Neural progenitor cell (in vitro differentiated cells): ENCODE measurements around the gene CTAG2. TPM values are rescaled to one million over a fixed set of nuclear protein-coding genes. Genes with fewer than 3 reads are reported as not detected.

Experiments used
- DNase-seq: peaks from one replicate; pipeline ENCODE4 v3.0.0-alpha.2; 2016; ENCODE audit warnings: low spot score
- H2AFZ ChIP-seq: fragments of 200-600 bp; sonication (generic); replicated peaks from 2 replicates; pipeline ENCODE4 v1.6.1; 2016; ENCODE audit warnings: antibody characterized with exemption
- H3F3A ChIP-seq: fragments of 200-600 bp; sonication (generic); 2 replicates; pipeline ENCODE4 v1.6.1; 2016; ENCODE audit warnings: antibody characterized with exemption, low read depth
- H3K27ac ChIP-seq: fragments of 200-600 bp; sonication (generic); 2 replicates; pipeline ENCODE4 v1.5.1; 2016; ENCODE audit warnings: mild to moderate bottlenecking
- H3K27me3 ChIP-seq: fragments of 200-600 bp; sonication (generic); 2 replicates; pipeline ENCODE4 v1.6.1; 2016; ENCODE audit warnings: mild to moderate bottlenecking, moderate library complexity
- H3K36me3 ChIP-seq: fragments of 200-600 bp; sonication (generic); 2 replicates; pipeline ENCODE4 v1.5.1; 2016
- H3K4me1 ChIP-seq: fragments of 200-600 bp; sonication (generic); 2 replicates; pipeline ENCODE4 v1.6.1; 2016; ENCODE audit warnings: mixed run types
- H3K4me2 ChIP-seq: fragments of 200-600 bp; sonication (generic); 2 replicates; pipeline ENCODE4 v1.6.1; 2016
- H3K4me3 ChIP-seq: fragments of 200-600 bp; sonication (generic); 2 replicates; pipeline ENCODE4 v1.5.1; 2016
- H3K79me2 ChIP-seq: fragments of 200-600 bp; sonication (generic); 2 replicates; pipeline ENCODE4 v1.6.1; 2016; ENCODE audit warnings: low read depth
- H3K9ac ChIP-seq: fragments of 200-600 bp; sonication (generic); 2 replicates; pipeline ENCODE4 v1.6.1; 2016
- H3K9me3 ChIP-seq: fragments of 200-600 bp; sonication (generic); 2 replicates; pipeline ENCODE4 v1.5.1; 2016; ENCODE audit warnings: low read depth
- H4K20me1 ChIP-seq: fragments of 200-600 bp; sonication (generic); 2 replicates; pipeline ENCODE4 v1.6.1; 2016; ENCODE audit warnings: low read depth
- H3K27ac Mint-ChIP-seq: 3 replicates; pipeline ENCODE4 v1.8.0; 2021; ENCODE audit warnings: mixed read lengths
- H3K27me3 Mint-ChIP-seq: 2 replicates; pipeline ENCODE4 v1.8.0; 2022; ENCODE audit warnings: low read depth, mild to moderate bottlenecking, inconsistent platforms, moderate library complexity, mixed read lengths; ENCODE audit not compliant: insufficient read depth
- H3K36me3 Mint-ChIP-seq: 3 replicates; pipeline ENCODE4 v1.8.0; 2021; ENCODE audit warnings: mixed read lengths
- H3K4me1 Mint-ChIP-seq: 3 replicates; pipeline ENCODE4 v1.8.0; 2021; ENCODE audit warnings: mixed read lengths
- H3K4me3 Mint-ChIP-seq: 3 replicates; pipeline ENCODE4 v1.8.0; 2021; ENCODE audit warnings: mild to moderate bottlenecking, moderate library complexity, mixed read lengths
- H3K9me3 Mint-ChIP-seq: 3 replicates; pipeline ENCODE4 v1.8.0; 2020; ENCODE audit warnings: mixed read lengths
- CTCF ChIP-seq: fragments of 200-600 bp; sonication (generic); IDR thresholded peaks from 2 replicates; pipeline ENCODE4 v1.5.1; 2017; ENCODE audit warnings: antibody characterized with exemption, mild to moderate bottlenecking
- EZH2 ChIP-seq: fragments of 200-600 bp; sonication (generic); IDR thresholded peaks from 2 replicates; pipeline ENCODE4 v1.6.1; 2017; ENCODE audit warnings: antibody characterized with exemption, mild to moderate bottlenecking, moderate library complexity
- EZH2phosphoT487 ChIP-seq: fragments of 200-600 bp; sonication (generic); IDR thresholded peaks from 2 replicates; pipeline ENCODE4 v1.6.1; 2017; ENCODE audit warnings: antibody characterized with exemption
- total RNA-seq: library from RNA; depleted of rRNA; stranded (reverse); fragments of >200 nt; gene quantifications from 2 replicates; pipeline ENCODE4 v1.2.3, GENCODE V29; 2015; ENCODE audit warnings: low replicate concordance

Gene CTAG2
- total RNA-seq, 1 donor from 2014 or later, result not detected

DNA sequence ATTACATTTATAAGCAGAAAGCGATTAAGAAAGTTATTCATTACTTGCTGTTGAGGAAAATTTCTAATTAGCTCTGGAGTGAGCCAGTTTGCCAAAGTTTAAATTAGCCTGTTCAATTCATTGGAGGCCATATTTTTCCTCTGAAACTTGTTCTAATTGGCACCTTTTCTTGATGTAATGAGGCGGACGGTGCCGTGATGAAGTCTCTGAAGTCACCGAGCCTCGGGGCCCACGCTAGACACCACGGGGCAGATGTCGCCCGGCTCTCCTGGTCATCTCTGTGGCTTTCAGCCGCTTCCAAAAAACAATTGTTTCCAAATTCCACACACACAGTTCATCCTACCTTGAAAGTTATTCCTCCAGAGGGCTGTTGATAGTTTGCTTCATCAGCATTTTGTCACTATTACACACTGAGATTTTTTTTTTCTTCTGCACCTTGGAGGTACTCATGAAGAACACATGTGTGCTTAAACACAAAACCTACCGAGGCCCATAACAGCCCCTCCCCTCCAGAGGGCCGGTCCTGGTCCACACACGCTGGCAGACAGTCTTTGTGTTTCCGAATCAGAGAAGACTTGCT, 3.9 kb upstream of the CTAG2 start:
- H3K9ac ChIP-seq, result no peak overlapping the region
- no peak for DNase-seq
- H3K27ac Mint-ChIP-seq, result no peak overlapping the region
- H3K4me2 ChIP-seq, result no peak overlapping the region
- no peaks in the 10 kb centered on the region for H3K9me3 ChIP-seq
- TF ChIP-seq EZH2phosphoT487 (no peak), CTCF (no peak), EZH2 (no peak)
- H3K27me3 Mint-ChIP-seq, result peaks cover 2% of the 10 kb centered on the region
- no peaks in the 10 kb centered on the region for H3K4me1 ChIP-seq
- no peak overlapping the region for H2AFZ ChIP-seq
- H3K4me3 ChIP-seq, result no peak overlapping the region
- H3K4me1 Mint-ChIP-seq, result no peaks in the 10 kb centered on the region
- no peaks in the 10 kb centered on the region for H3K36me3 Mint-ChIP-seq
- H3K9me3 Mint-ChIP-seq, result peaks cover 23% of the 10 kb centered on the region
- H3K79me2 ChIP-seq, result no peaks in the 10 kb centered on the region
- H3K27me3 ChIP-seq, result no peaks in the 10 kb centered on the region
- H3F3A ChIP-seq, result no peaks in the 10 kb centered on the region
- H3K4me3 Mint-ChIP-seq, result no peak overlapping the region
- H3K36me3 ChIP-seq, result no peaks in the 10 kb centered on the region
- no peaks in the 10 kb centered on the region for H4K20me1 ChIP-seq
- H3K27ac ChIP-seq, result no peak overlapping the region

- no peaks in the 10 kb centered on the region for H3K4me1 Mint-ChIP-seq
- Histone ChIP-seq H3K27me3 (no peaks in the 10 kb centered on the region), H3K4me2 (no peak overlapping the region), H3F3A (no peaks in the 10 kb centered on the region), H2AFZ (no peak overlapping the region), H3K4me1 (no peaks in the 10 kb centered on the region), H4K20me1 (no peaks in the 10 kb centered on the region), H3K27ac (no peak overlapping the region), H3K4me3 (no peak overlapping the region), H3K9me3 (no peaks in the 10 kb centered on the region), H3K9ac (no peak overlapping the region), H3K36me3 (no peaks in the 10 kb centered on the region), H3K79me2 (no peaks in the 10 kb centered on the region)
- no peaks in the 10 kb centered on the region for H3K36me3 Mint-ChIP-seq
- TF ChIP-seq EZH2, result no peak
- TF ChIP-seq CTCF, result no peak
- TF ChIP-seq EZH2phosphoT487, result no peak
- peaks cover 5% of the 10 kb centered on the region for H3K27me3 Mint-ChIP-seq
- H3K4me3 Mint-ChIP-seq, result no peak overlapping the region
- DNase-seq, result no peak
- H3K27ac Mint-ChIP-seq, result no peak overlapping the region
- peaks cover 19% of the 10 kb centered on the region for H3K9me3 Mint-ChIP-seq
Observed at GRCh38 chrX:154655786-154656185, 2.4 kb upstream of the CTAG2 start.

DNA sequence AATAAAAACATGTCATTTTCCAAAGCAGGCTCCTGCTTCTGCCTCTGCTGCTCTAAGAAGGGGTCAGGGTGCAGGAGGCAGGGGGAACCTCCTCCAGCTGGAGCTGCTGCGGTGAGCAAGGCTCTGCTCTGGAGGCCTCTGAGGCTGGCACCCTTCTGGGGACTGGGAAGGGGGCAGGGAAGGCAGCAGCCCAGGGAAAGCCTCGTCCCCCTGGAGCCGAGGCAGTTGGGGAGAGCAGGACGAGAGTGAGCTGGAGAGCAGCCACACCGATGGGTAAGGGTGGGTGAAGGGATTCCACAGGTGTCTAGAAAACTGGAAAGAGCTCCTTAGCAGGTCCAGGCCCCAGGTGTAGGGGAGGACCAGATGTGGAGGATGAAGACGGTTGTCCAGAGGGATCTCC, 2.0 kb upstream of the CTAG2 start:
- Histone ChIP-seq H3K9ac (no peak overlapping the region), H4K20me1 (no peaks in the 10 kb centered on the region), H3K36me3 (no peaks in the 10 kb centered on the region), H3F3A (no peaks in the 10 kb centered on the region), H3K4me2 (no peak overlapping the region), H3K9me3 (no peaks in the 10 kb centered on the region), H3K79me2 (no peaks in the 10 kb centered on the region), H3K27me3 (no peaks in the 10 kb centered on the region), H2AFZ (no peak overlapping the region), H3K4me1 (no peaks in the 10 kb centered on the region), H3K4me3 (no peak overlapping the region), H3K27ac (no peak overlapping the region)
- Mint-ChIP-seq H3K36me3 (no peaks in the 10 kb centered on the region), H3K27me3 (peaks cover 5% of the 10 kb centered on the region), H3K4me1 (no peaks in the 10 kb centered on the region), H3K9me3 (peaks cover 19% of the 10 kb centered on the region), H3K4me3 (no peak overlapping the region), H3K27ac (no peak overlapping the region)
- TF ChIP-seq EZH2phosphoT487, result no peak
- no peak for TF ChIP-seq EZH2
- no peak for TF ChIP-seq CTCF
- DNase-seq, result no peak
